GM18519 (cell line): ENCODE data around the gene HPCAL1.

Experiments
- ATAC-seq: cut with Tn5 transposase; IDR thresholded peaks from one replicate; pipeline ENCODE4 v1.9.1; 2021; ENCODE audit warnings: mild to moderate bottlenecking, moderate library complexity; ENCODE audit not compliant: unreplicated experiment, low FRiP score

HPCAL1 gene

GRCh38 chr2:10471955-10472354 is 169.3 kb downstream of the HPCAL1 start:
- ATAC-seq = no peak

- ATAC-seq = no peak
Measured at GRCh38 chr2:10473121-10473756, 170.5 kb downstream of the HPCAL1 start.

GRCh38 chr2:10475221-10475722 is 172.6 kb downstream of the HPCAL1 start:
- no peak for ATAC-seq

GRCh38 chr2:10475811-10476660 is 173.3 kb downstream of the HPCAL1 start:
- ATAC-seq = no peak

GRCh38 chr2:10476723-10477442 is 174.2 kb downstream of the HPCAL1 start:
- no peak for ATAC-seq
